Epidermal melanocyte (primary cell): Measurements from ENCODE around the gene LRRC57.

ENCODE experiments used
- DNase-seq: peaks from one replicate; pipeline ENCODE4 v3.0.0; 2011; ENCODE audit warnings: low spot score; ENCODE audit not compliant: insufficient read length

LRRC57 gene

GRCh38 chr15:42549741-42550392 lies 1.3 kb upstream of the LRRC57 start:
- no peak for DNase-seq

- no peak for DNase-seq
Observed at GRCh38 chr15:42549032-42549491, 469 bp upstream of the LRRC57 start.

- peak; percentile 28 for DNase-seq
Observed at GRCh38 chr15:42547918-42548248, 710 bp downstream of the LRRC57 start.

GRCh38 chr15:42544853-42545629 lies 3.6 kb downstream of the LRRC57 start:
- DNase-seq, result no peak

- DNase-seq, result no peak
Observed at GRCh38 chr15:42533246-42533645, 15.3 kb downstream of the LRRC57 start.

- no peak for DNase-seq
Observed at GRCh38 chr15:42528970-42529369, 19.6 kb downstream of the LRRC57 start.

- DNase-seq, result no peak
Observed at GRCh38 chr15:42523331-42523730, 25.3 kb downstream of the LRRC57 start.

GRCh38 chr15:42511007-42511391 lies 37.6 kb downstream of the LRRC57 start:
- no peak for DNase-seq

- no peak for DNase-seq
Observed at GRCh38 chr15:42510258-42511006, 38.2 kb downstream of the LRRC57 start.

GRCh38 chr15:42508263-42508690 lies 40.3 kb downstream of the LRRC57 start:
- no peak for DNase-seq

- DNase-seq, result no peak
Observed at GRCh38 chr15:42507514-42507913, 41.1 kb downstream of the LRRC57 start.

GRCh38 chr15:42504631-42505030 lies 44.0 kb downstream of the LRRC57 start:
- DNase-seq, result no peak

- no peak for DNase-seq
Observed at GRCh38 chr15:42503825-42504224, 44.8 kb downstream of the LRRC57 start.

- DNase-seq, result no peak
Observed at GRCh38 chr15:42502477-42502876, 46.1 kb downstream of the LRRC57 start.

- DNase-seq, result no peak
Observed at GRCh38 chr15:42499858-42500609, 48.6 kb downstream of the LRRC57 start.

GRCh38 chr15:42498212-42499068 lies 50.2 kb downstream of the LRRC57 start:
- no peak for DNase-seq

GRCh38 chr15:42495361-42496212 lies 53.0 kb downstream of the LRRC57 start, which contains the start of gene SNAP23:
Gene SNAP23, plus strand, starts transcription at chr15:42495634. Its CDS starts 16,213 bp downstream, at chr15:42511847.
- DNase-seq, result peak; percentile 94

GRCh38 chr15:42494998-42495360 lies 53.6 kb downstream of the LRRC57 start:
- DNase-seq, result peak; percentile 37

GRCh38 chr15:42493679-42494078 lies 54.9 kb downstream of the LRRC57 start:
- DNase-seq, result no peak
